SK-N-SH (cell line): ENCODE results near the gene KLHL26.
"Not testable (repeated sequence)": the region's sequence is repeated elsewhere in the genome, so short reads cannot be mapped to it uniquely, and the experiment has no call there.

ENCODE experiments used
- CTCF ChIP-seq: fragments of 200-600 bp; sonication (generic); IDR thresholded peaks from 2 replicates; pipeline ENCODE4 v1.6.1; 2017; ENCODE audit warnings: antibody characterized with exemption, mild to moderate bottlenecking, moderate library complexity
- EP300 ChIP-seq, 2 experiments: IDR thresholded peaks; 2 replicates each; pipeline versions ENCODE4 v1.4.0 to v1.6.1; 2012; ENCODE audit warnings: borderline replicate concordance in 1 of 2, low read depth in 1 of 2, low read length in 1 of 2

DNA sequence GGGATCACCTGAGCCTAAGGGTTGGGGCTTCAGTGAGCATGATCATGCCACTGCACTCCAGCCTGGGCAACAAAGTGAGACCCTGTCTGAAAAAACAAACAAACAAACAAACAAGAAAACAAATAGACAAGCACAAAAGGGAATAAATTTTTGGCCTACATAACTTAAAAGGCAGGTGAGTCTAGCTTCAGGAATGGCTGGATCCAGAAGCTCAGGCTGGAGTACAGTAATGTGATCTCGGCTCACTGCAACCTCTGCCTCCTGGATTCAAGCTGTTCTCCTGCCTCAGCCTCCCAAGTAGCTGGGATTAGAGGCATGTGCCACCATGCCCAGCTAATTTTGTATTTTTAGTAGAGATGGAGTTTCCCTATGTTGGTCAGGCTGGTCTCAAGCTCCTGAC lies 43.3 kb downstream of the KLHL26 start:
- TF ChIP-seq CTCF; EP300 (IDR thresholded peaks at IDR 0.05; ENCODE audit: borderline replicate concordance in 1 of 2, low read depth in 1 of 2, low read length in 1 of 2): not testable (repeated sequence)
